ENCODE measurements around the gene MAPK6. TPM values are rescaled to one million over a fixed set of nuclear protein-coding genes. Genes with fewer than 3 reads are reported as not detected.

MAPK6 gene
- total and polyA plus RNA-seq, 9 of the 15 experiments (the other 6 are each of a cell fraction or from before 2014, with no cell fraction given), result 28.5 to 97.1 (median 74.0) TPM

- TF ChIP-seq DEAF1 (CRISPR knock-in tag; IDR thresholded peaks at IDR 0.05), result no peak
- TF ChIP-seq ZNF253 (CRISPR knock-in tag; conservative IDR thresholded peaks at IDR 0.05), result no peak
- TF ChIP-seq, protein P1, sequence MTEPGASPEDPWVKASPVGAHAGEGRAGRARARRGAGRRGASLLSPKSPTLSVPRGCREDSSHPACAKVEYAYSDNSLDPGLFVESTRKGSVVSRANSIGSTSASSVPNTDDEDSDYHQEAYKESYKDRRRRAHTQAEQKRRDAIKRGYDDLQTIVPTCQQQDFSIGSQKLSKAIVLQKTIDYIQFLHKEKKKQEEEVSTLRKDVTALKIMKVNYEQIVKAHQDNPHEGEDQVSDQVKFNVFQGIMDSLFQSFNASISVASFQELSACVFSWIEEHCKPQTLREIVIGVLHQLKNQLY (CRISPR knock-in tag; conservative IDR thresholded peaks at IDR 0.05), result no peak
- TF ChIP-seq, protein P2, sequence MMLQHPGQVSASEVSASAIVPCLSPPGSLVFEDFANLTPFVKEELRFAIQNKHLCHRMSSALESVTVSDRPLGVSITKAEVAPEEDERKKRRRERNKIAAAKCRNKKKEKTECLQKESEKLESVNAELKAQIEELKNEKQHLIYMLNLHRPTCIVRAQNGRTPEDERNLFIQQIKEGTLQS (IDR thresholded peaks at IDR 0.05), result peak; percentile 79
- TF ChIP-seq, protein P2 (CRISPR knock-in tag; conservative IDR thresholded peaks at IDR 0.05), result no peak
- TF ChIP-seq, protein P3, sequence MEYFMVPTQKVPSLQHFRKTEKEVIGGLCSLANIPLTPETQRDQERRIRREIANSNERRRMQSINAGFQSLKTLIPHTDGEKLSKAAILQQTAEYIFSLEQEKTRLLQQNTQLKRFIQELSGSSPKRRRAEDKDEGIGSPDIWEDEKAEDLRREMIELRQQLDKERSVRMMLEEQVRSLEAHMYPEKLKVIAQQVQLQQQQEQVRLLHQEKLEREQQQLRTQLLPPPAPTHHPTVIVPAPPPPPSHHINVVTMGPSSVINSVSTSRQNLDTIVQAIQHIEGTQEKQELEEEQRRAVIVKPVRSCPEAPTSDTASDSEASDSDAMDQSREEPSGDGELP (CRISPR knock-in tag; IDR thresholded peaks at IDR 0.05; ENCODE audit: borderline replicate concordance), result no peak
- no peak for TF ChIP-seq ZNF133 (CRISPR knock-in tag; IDR thresholded peaks at IDR 0.05)
- no peak for TF ChIP-seq FOXP1 (CRISPR knock-in tag; IDR thresholded peaks at IDR 0.05)
- no peak for TF ChIP-seq HMGN3 (IDR thresholded peaks at IDR 0.05; ENCODE audit: borderline replicate concordance, extremely low read depth, insufficient read length, low read depth, low read length)
- no peak for TF ChIP-seq CBX3 (IDR thresholded peaks at IDR 0.05; ENCODE audit: borderline replicate concordance in 1 of 2, low read length in 2 of 2)
- TF ChIP-seq ZFP1 (CRISPR knock-in tag; IDR thresholded peaks at IDR 0.05), result no peak
- no peak for TF ChIP-seq ERF (CRISPR knock-in tag; IDR thresholded peaks at IDR 0.05)
- TF ChIP-seq CEBPG (CRISPR knock-in tag; IDR thresholded peaks at IDR 0.05), result peak; percentile 52; the same call in 1 of the 2 replicates
- peak; percentile 67 to 85 for TF ChIP-seq CEBPG (tag; conservative IDR thresholded peaks at IDR 0.05 in 1 of 2, IDR thresholded peaks at IDR 0.05 in 1 of 2)
- 0 out of 2 replicates have a peak, but pooled peaks have one; percentile 14 for TF ChIP-seq ZNF584 (CRISPR knock-in tag; IDR thresholded peaks at IDR 0.05; ENCODE audit: low read depth)
- TF ChIP-seq POLR3A (IDR thresholded peaks at IDR 0.05; ENCODE audit: borderline replicate concordance, extremely low read depth, insufficient read depth, insufficient read length), result no peak
- TF ChIP-seq U2AF2 (optimal IDR thresholded peaks at IDR 0.05; ENCODE audit: low read depth, low read length), result no peak
- no peak for TF ChIP-seq BCLAF1 (IDR thresholded peaks at IDR 0.05; ENCODE audit: borderline replicate concordance in 1 of 2, control insufficient read depth in 1 of 2, low read depth in 2 of 2, low read length in 1 of 2)
- no peak for TF ChIP-seq JUNB (CRISPR knock-in tag; conservative IDR thresholded peaks at IDR 0.05)
Measured at GRCh38 chr15:51970132-51970817, 48.7 kb upstream of the MAPK6 start (continued).

Measured in K562 (cell line).